HUES48 (cell line): Measurements from ENCODE around the gene RHBG.
A peak's percentile ranks its signal among the peaks of the same experiment; 100 is the strongest.
"Not testable (repeated sequence)": the region's sequence is repeated elsewhere in the genome, so short reads cannot be mapped to it uniquely, and the experiment has no call there.

Source experiments
- H3K27ac ChIP-seq: one replicate; pipeline ENCODE4 v1.7.0; 2013; ENCODE audit warnings: low read depth, low read length, inconsistent platforms
- H3K27me3 ChIP-seq: 2 replicates; pipeline ENCODE4 v1.6.1; 2013; ENCODE audit warnings: mild to moderate bottlenecking, low read length; ENCODE audit not compliant: control insufficient read depth, insufficient read depth
- H3K36me3 ChIP-seq: 2 replicates; pipeline ENCODE4 v1.6.1; 2013; ENCODE audit warnings: low read length; ENCODE audit not compliant: control insufficient read depth, insufficient read depth
- H3K4me1 ChIP-seq: 2 replicates; pipeline ENCODE4 v1.6.1; 2013; ENCODE audit warnings: mild to moderate bottlenecking, low read length; ENCODE audit not compliant: control insufficient read depth, insufficient read depth
- H3K4me3 ChIP-seq: 2 replicates; pipeline ENCODE4 v1.5.1; 2013; ENCODE audit warnings: mild to moderate bottlenecking, low read depth, low read length
- H3K9ac ChIP-seq: 2 replicates; pipeline ENCODE4 v1.6.1; 2013; ENCODE audit warnings: mild to moderate bottlenecking, low read depth, low read length, moderate library complexity
- H3K9me3 ChIP-seq: 2 replicates; pipeline ENCODE4 v1.6.1; 2013; ENCODE audit warnings: low read length; ENCODE audit not compliant: control insufficient read depth, insufficient read depth

RHBG gene

GRCh38 chr1:156344409-156344808 lies 24.6 kb upstream of the RHBG start:
- Histone ChIP-seq H3K4me1 (no peaks in the 10 kb centered on the region), H3K36me3 (no peaks in the 10 kb centered on the region), H3K4me3 (no peak overlapping the region), H3K27me3 (no peaks in the 10 kb centered on the region), H3K9ac (no peak overlapping the region), H3K9me3 (no peaks in the 10 kb centered on the region), H3K27ac (no peak overlapping the region)

GRCh38 chr1:156346035-156346434 lies 23.0 kb upstream of the RHBG start:
- H3K9ac ChIP-seq, H3K36me3 ChIP-seq, H3K4me3 ChIP-seq, H3K27ac ChIP-seq, H3K4me1 ChIP-seq, H3K9me3 ChIP-seq, H3K27me3 ChIP-seq: not testable (repeated sequence)

DNA sequence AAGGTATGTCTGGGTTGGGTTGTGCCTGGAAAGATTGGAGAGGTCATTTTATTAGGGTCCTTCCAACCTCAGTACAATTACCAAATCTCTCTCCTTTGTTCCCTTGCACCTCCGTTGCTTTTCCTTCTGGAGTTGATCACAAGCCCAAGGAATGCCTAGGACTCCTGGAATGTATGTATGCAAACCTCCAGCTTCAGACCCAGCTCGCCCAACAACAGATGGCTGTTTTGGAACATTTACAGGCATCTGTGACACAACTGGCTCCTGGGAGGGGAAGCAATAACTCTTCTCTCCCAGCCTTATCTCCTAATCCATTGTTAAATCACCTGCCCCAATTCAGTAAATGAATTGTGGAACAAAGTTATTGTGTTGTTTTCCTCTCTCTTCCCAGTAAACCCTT lies 22.4 kb upstream of the RHBG start:
- H3K9ac ChIP-seq, result no peak overlapping the region

GRCh38 chr1:156347331-156347730 lies 21.7 kb upstream of the RHBG start:
- Histone ChIP-seq H3K4me3 (no peak overlapping the region), H3K9ac (no peak overlapping the region), H3K9me3 (no peaks in the 10 kb centered on the region), H3K36me3 (no peaks in the 10 kb centered on the region), H3K27ac (no peak overlapping the region), H3K4me1 (no peaks in the 10 kb centered on the region), H3K27me3 (no peaks in the 10 kb centered on the region)

More for the DNA sequence above, 22.4 kb upstream of the RHBG start:
- Histone ChIP-seq H3K4me1 (no peaks in the 10 kb centered on the region), H3K36me3 (no peaks in the 10 kb centered on the region), H3K27ac (no peak overlapping the region), H3K4me3 (no peak overlapping the region), H3K27me3 (no peaks in the 10 kb centered on the region), H3K9me3 (no peaks in the 10 kb centered on the region)

GRCh38 chr1:156352481-156352880 lies 16.5 kb upstream of the RHBG start:
- H3K4me1 ChIP-seq, H3K4me3 ChIP-seq, H3K9me3 ChIP-seq, H3K9ac ChIP-seq, H3K27me3 ChIP-seq, H3K27ac ChIP-seq, H3K36me3 ChIP-seq: not testable (repeated sequence)

DNA sequence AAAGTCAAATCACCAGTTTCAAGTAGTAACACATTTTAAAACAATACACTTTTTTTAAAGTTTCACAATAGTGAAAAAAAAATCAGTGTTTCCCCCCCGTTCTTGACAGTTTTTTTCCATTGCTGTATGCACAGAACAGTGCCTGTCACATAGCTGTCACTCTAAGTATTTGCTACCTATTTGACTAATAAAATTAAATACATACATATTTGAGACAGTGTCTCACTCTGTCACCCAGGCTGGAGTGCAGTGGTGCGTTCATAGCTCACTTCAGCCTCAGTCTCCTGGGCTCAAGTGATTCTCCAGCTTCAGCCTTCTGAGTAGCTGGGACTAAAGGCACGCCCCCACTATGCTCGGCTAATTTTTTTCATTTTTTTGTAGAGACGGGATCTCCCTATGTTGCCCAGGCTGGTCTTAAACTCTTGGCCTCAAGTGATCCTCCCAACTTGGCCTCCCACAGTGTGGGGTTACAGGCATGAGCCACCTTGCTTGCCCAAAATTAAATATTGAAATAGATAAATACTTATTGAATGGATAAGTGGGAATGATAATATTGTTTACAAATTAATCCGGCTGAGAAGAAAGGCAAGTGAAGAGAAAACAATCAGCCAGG lies 12.6 kb upstream of the RHBG start:
- H3K4me1 ChIP-seq, result no peaks in the 10 kb centered on the region
- no peak overlapping the region for H3K9ac ChIP-seq
- no peaks in the 10 kb centered on the region for H3K36me3 ChIP-seq
- H3K9me3 ChIP-seq, result no peaks in the 10 kb centered on the region
- H3K27me3 ChIP-seq, result no peaks in the 10 kb centered on the region
- H3K27ac ChIP-seq, result no peak overlapping the region
- H3K4me3 ChIP-seq, result peak overlapping the region; percentile 31; the same call in 1 of the 2 replicates

DNA sequence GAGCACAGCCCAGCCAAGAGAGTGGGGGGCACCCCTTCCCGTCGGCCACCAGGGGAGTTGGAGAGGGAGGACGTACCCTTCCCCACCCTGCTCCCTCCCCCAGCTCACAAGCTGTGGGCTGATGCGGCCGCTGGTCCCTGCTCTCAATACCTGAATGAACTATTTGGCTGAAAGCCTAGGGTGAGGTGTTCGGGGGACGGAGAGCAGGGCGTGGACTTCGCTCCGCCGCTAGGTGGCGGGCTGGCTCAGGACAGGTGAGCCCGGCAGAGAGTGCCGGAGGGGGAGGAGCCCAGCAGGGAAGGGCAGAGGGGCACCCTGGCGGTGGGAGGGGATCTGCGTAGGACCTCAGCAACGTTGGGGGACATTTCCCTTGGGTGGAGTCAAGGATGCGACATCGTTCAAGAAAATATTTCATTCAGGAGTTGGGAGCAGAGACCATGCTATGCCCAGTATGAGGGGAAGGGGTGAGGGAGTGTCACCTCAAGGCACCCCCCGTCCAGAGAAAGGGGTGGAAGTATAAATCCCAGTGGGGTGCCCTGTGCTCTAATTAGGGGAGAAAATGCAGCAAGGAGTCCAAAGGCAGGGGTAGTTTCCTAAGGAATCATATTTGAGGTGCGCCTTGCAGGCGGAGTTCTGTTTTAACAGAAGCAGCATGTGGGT lies 12.0 kb upstream of the RHBG start:
- H3K4me3 ChIP-seq, result peak overlapping the region; percentile 67
- H3K27me3 ChIP-seq, result no peaks in the 10 kb centered on the region
- H3K9ac ChIP-seq, result no peak overlapping the region
- H3K4me1 ChIP-seq, result no peaks in the 10 kb centered on the region
- H3K27ac ChIP-seq, result no peak overlapping the region
- H3K9me3 ChIP-seq, result no peaks in the 10 kb centered on the region
- H3K36me3 ChIP-seq, result no peaks in the 10 kb centered on the region

DNA sequence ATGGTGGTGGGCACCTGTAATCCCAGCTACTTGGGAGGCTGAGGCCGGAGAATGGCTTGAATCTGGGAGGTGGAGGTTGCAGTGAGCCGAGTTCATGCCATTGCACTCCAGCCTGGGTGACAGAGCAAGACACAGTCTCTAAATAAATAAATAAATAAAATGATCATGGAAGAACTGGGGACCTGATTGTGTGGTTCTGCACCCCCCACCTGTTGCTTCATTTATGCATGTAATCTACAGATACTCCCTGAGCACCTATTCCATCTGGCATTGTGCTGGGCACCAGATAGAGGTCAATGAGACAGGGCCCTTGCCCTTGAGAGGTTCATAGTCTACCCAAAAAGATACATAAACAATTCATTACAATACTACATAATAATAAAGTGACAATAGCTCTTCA lies 11.0 kb upstream of the RHBG start:
- Histone ChIP-seq H3K36me3 (no peaks in the 10 kb centered on the region), H3K4me1 (no peaks in the 10 kb centered on the region), H3K4me3 (no peak overlapping the region), H3K9me3 (no peaks in the 10 kb centered on the region), H3K27me3 (no peaks in the 10 kb centered on the region), H3K27ac (no peak overlapping the region), H3K9ac (no peak overlapping the region)

- no peak overlapping the region for H3K4me3 ChIP-seq
- no peak overlapping the region for H3K27ac ChIP-seq
- H3K4me1 ChIP-seq, result no peaks in the 10 kb centered on the region
- no peak overlapping the region for H3K9ac ChIP-seq
- H3K27me3 ChIP-seq, result no peaks in the 10 kb centered on the region
- no peaks in the 10 kb centered on the region for H3K36me3 ChIP-seq
- no peaks in the 10 kb centered on the region for H3K9me3 ChIP-seq
These were observed 10.4 kb upstream of the RHBG start for GRCh38 chr1:156358641-156359040.

DNA sequence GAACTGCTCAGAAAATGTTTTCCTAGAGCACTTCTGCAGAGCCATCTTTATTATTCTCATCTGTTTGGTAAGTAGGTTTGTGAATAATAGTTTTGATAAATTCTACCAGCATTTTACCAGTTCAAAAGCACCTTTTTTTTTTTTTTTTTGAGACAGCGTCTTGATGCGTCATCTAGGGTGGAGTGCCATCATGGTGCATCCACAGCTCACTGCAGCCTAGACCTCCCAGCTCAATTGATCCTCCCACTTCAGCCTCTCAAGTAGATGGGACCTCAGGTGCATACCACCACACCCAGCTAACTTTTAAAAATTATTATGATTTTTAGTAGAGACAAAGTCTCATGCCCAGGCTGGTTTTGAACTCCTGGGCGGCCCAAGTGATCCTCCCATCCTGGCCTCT lies 9.8 kb upstream of the RHBG start:
- no peaks in the 10 kb centered on the region for H3K27me3 ChIP-seq
- no peak overlapping the region for H3K9ac ChIP-seq
- no peaks in the 10 kb centered on the region for H3K36me3 ChIP-seq
- no peak overlapping the region for H3K27ac ChIP-seq
- no peaks in the 10 kb centered on the region for H3K9me3 ChIP-seq
- H3K4me1 ChIP-seq, result no peaks in the 10 kb centered on the region
- no peak overlapping the region for H3K4me3 ChIP-seq

DNA sequence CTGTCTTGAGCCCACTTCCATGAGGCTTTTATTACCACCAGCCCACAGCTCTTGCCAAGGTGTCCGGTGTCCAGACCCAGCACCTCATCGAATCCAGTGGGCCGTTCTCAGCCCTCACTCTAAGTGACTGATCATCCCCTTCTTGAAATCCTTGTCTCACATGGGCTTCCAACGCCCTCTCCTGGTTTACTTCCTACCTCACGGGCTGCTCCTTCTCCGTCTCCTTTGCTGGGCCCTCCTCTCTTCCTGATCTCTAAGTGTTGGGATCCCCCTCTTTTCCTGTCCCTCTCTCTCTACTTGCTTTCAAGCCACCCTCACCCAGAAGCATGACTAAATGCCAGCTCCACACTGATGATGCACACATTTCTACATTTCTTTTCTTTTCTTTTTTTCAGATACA lies 9.0 kb upstream of the RHBG start:
- H3K27ac ChIP-seq, result no peak overlapping the region
- no peaks in the 10 kb centered on the region for H3K9me3 ChIP-seq
- no peak overlapping the region for H3K4me3 ChIP-seq
- no peaks in the 10 kb centered on the region for H3K4me1 ChIP-seq
- H3K9ac ChIP-seq, result no peak overlapping the region
- no peaks in the 10 kb centered on the region for H3K27me3 ChIP-seq
- H3K36me3 ChIP-seq, result no peaks in the 10 kb centered on the region
